ENCODE data around the gene DYSF. TPM values are rescaled to one million over a fixed set of nuclear protein-coding genes. Genes with fewer than 3 reads are reported as not detected.
A peak's percentile ranks its signal among the peaks of the same experiment; 100 is the strongest.

The DYSF gene
- total RNA-seq, 4 donors from 2014 or later: 1.7 to 5.0 (median 2.6) TPM

- no peak for TF ChIP-seq POLR2AphosphoS5 (IDR thresholded peaks at IDR 0.05)
- no peak for TF ChIP-seq EP300 (IDR thresholded peaks at IDR 0.05)
- no peak for TF ChIP-seq CTCF (IDR thresholded peaks at IDR 0.05)
- no peak for TF ChIP-seq POLR2A (IDR thresholded peaks at IDR 0.05)
- Histone ChIP-seq H3K9me3 (no peaks in the 10 kb centered on the region), H3K27me3 (peaks cover 16% of the 10 kb centered on the region), H3K4me3 (peak overlapping the region; percentile 28), H3K4me1 (peaks cover 12% of the 10 kb centered on the region), H3K36me3 (no peaks in the 10 kb centered on the region), H3K27ac (no peak overlapping the region)
- DNase-seq (ENCODE audit: low spot score in 2 of 2): peak in 1 of 2 donors; percentile 45
- 45% methylated on average over 9 of the region's 9 CpGs for WGBS
These were observed 91.7 kb downstream of the DYSF start for GRCh38 chr2:71544919-71545571.

DNA sequence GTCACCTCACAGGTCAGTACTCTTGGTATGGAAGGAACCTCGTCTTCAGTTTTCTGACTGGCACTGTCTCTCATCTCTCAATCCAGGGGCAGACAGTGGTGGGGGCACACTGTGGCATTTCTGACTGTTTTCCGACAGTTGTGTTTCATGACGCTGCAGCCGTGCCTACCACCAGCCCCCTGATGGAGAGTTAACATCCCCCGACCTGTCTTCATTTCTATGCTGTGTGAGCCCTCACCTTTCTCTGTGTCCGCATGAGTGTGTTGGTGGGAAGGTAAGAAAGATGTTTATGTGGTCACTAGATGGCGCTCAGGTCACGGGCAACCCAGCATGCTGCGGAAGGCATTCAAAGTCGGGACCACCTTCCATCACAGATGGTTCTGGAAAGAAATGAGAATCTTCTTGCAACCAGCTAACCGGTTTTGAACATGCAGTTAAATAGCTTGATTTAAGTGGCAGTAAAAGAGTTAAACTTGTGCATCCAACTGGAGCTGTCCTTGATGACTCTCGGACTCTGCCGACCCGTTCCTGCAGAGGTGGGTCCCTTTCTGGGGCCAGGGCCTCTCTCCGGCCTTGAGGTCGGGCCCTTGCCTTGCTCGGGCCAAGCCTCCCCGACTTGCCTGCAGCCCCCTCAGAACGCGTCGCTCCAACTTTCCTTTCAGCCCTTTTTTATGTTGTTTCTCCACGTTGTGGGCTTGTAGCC, 92.4 kb downstream of the DYSF start:
- Histone ChIP-seq H3K27ac (no peak overlapping the region), H3K27me3 (peaks cover 16% of the 10 kb centered on the region), H3K4me3 (peak overlapping the region; percentile 28), H3K36me3 (no peaks in the 10 kb centered on the region), H3K4me1 (peaks cover 12% of the 10 kb centered on the region), H3K9me3 (no peaks in the 10 kb centered on the region)
- TF ChIP-seq CTCF (IDR thresholded peaks at IDR 0.05) (peak; percentile 47 to 53), POLR2AphosphoS5 (IDR thresholded peaks at IDR 0.05) (no peak)
- WGBS: 27% methylated on average over 22 of the region's 22 CpGs
- peak in 1 of 2 donors; percentile 53 for DNase-seq (ENCODE audit: low spot score in 2 of 2)

DNA sequence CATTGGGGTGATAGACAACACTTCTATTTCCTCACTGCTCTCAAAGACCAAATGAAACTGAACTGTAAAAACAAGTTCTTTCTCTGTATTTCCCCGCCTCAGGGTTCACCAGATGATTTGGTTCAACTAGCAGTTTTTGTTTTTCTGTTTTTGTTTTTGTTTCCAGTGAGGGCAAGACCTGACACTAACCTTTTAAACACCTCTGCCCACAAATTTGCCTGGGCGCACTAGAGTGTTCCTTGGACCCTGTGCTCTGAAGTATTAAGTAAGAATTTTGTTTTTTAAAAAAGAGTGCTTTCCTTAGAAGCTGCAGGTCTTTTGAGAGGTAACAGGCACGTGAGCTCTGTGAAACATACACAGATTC, 92.9 kb downstream of the DYSF start:
- TF ChIP-seq CTCF (IDR thresholded peaks at IDR 0.05) (no peak), POLR2AphosphoS5 (IDR thresholded peaks at IDR 0.05) (no peak), EP300 (IDR thresholded peaks at IDR 0.05) (no peak), POLR2A (IDR thresholded peaks at IDR 0.05) (no peak)
- H3K4me1 ChIP-seq: peaks cover 12% of the 10 kb centered on the region
- WGBS: 74% methylated on average over 3 of the region's 3 CpGs
- peak in 1 of 2 donors; percentile 4 for DNase-seq (ENCODE audit: low spot score in 2 of 2)
- H3K9me3 ChIP-seq: no peaks in the 10 kb centered on the region
- H3K36me3 ChIP-seq: no peaks in the 10 kb centered on the region
- no peak overlapping the region for H3K4me3 ChIP-seq
- peaks cover 16% of the 10 kb centered on the region for H3K27me3 ChIP-seq
- H3K27ac ChIP-seq: no peak overlapping the region

DNA sequence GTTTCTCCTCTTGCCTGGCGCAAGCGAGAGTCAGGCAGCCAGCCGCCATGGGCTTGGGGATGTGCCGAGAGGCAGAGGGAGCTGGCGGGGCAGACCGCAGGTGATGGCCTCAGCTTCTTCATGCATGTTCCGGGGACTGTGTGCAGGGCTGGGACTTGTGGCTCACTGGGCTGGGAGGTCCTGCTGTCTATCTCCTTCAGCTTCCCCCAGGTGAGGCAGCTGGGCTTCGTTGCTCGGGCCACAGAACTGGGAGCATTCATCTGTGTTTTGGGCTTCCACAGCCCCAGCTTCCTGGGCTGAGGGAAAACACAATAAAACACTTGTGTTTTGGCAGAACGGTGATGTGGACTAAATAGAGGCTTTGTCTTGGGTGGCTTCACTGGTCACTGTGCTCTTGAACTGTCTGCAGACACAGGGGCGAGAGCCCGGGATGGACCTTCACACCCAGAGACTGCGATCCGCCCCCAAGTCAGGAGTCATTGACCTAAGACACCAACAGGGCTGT, 93.5 kb downstream of the DYSF start:
- no peaks in the 10 kb centered on the region for H3K9me3 ChIP-seq
- H3K27me3 ChIP-seq: peaks cover 16% of the 10 kb centered on the region
- H3K27ac ChIP-seq: no peak overlapping the region
- H3K4me3 ChIP-seq: no peak overlapping the region
- peaks cover 12% of the 10 kb centered on the region for H3K4me1 ChIP-seq
- WGBS: 92% methylated on average over 13 of the region's 14 CpGs
- DNase-seq (ENCODE audit: low spot score in 2 of 2): peak in 1 of 2 donors; percentile 50
- H3K36me3 ChIP-seq: no peaks in the 10 kb centered on the region
- no peak for TF ChIP-seq CTCF (IDR thresholded peaks at IDR 0.05)
- no peak for TF ChIP-seq POLR2AphosphoS5 (IDR thresholded peaks at IDR 0.05)
- TF ChIP-seq EP300 (IDR thresholded peaks at IDR 0.05): no peak
- TF ChIP-seq POLR2A (IDR thresholded peaks at IDR 0.05): no peak

DNA sequence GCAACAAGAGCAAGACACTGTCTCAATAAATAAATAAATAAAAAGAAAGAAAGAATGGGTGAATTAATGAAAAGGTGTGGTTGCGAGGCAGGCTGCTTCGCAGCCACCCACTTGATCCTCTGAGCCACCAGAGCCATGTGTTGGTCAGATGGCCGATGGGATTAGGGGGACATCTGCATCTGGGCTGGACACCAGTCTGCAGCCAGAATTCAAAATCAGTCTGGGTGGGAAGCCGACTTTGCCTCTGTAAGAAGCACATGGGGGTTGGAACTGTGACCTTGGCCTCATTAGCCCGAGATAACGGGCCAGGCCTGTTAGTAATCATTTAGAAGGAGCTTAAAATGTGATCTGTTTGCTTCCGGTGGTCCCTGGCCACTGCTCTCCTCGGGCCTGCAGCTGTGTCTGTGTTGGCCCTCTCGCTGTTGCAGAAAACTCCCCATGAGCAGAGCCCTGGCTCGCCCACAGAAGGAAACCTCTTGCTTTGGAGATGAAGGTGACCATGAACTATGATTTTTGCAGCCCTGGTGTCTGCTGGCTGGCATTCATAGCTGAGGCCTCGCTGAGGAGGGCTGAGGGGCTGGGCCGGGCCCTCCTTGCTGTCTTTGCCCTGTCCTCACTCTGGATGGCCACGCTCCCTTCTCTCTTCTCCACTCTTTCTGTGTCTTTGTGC, 94.4 kb downstream of the DYSF start:
- peaks cover 12% of the 10 kb centered on the region for H3K4me1 ChIP-seq
- peak in 1 of 2 donors; percentile 24 for DNase-seq (ENCODE audit: low spot score in 2 of 2)
- H3K4me3 ChIP-seq: no peak overlapping the region
- 79% methylated on average over 13 of the region's 13 CpGs for WGBS
- H3K36me3 ChIP-seq: no peaks in the 10 kb centered on the region
- no peaks in the 10 kb centered on the region for H3K9me3 ChIP-seq
- peaks cover 16% of the 10 kb centered on the region for H3K27me3 ChIP-seq
- TF ChIP-seq CTCF (IDR thresholded peaks at IDR 0.05) (no peak), POLR2AphosphoS5 (IDR thresholded peaks at IDR 0.05) (no peak), POLR2A (IDR thresholded peaks at IDR 0.05) (no peak), EP300 (IDR thresholded peaks at IDR 0.05) (no peak)
- no peak overlapping the region for H3K27ac ChIP-seq
